HEK293T (cell line): Measurements from ENCODE around the gene PLCB1.

Source experiments
- CTCF ChIA-PET: fragments of 350-600 bp; formaldehyde crosslinking; extraction: SDS; loops from one replicate; lab custom pipeline; 2021; ENCODE audit warnings: antibody characterized with exemption, inconsistent platforms; lab: Yijun Ruan, JAX
- POLR2A ChIA-PET: fragments of 350-600 bp; formaldehyde crosslinking; extraction: SDS; loops from one replicate; lab custom pipeline; 2020; ENCODE audit warnings: antibody characterized with exemption, inconsistent platforms; lab: Yijun Ruan, JAX
- DNase-seq: peaks from one replicate; pipeline ENCODE4 v3.0.0; 2012; ENCODE audit warnings: mixed read lengths; ENCODE audit errors: extremely low spot score
- ARNT ChIP-seq: fragments of 450-650 bp; IDR thresholded peaks from 2 replicates; pipeline ENCODE4 v1.6.1; 2017; ENCODE audit warnings: mild to moderate bottlenecking
- BHLHE40 ChIP-seq: fragments of 450-650 bp; IDR thresholded peaks from 2 replicates; pipeline ENCODE4 v1.6.1; 2016; ENCODE audit warnings: mild to moderate bottlenecking, moderate library complexity, borderline replicate concordance
- CTBP1 ChIP-seq: fragments of 450-650 bp; IDR thresholded peaks from 2 replicates; pipeline ENCODE4 v1.6.1; 2016; ENCODE audit warnings: borderline replicate concordance
- ELF4 ChIP-seq: fragments of 450-650 bp; IDR thresholded peaks from 2 replicates; pipeline ENCODE4 v1.6.1; 2017; ENCODE audit warnings: antibody characterized with exemption
- FOXA1 ChIP-seq: fragments of 450-650 bp; IDR thresholded peaks from 2 replicates; pipeline ENCODE4 v1.6.1; 2016; ENCODE audit warnings: mild to moderate bottlenecking
- FOXK2 ChIP-seq: fragments of 450-650 bp; IDR thresholded peaks from 2 replicates; pipeline ENCODE4 v1.6.1; 2016; ENCODE audit warnings: mild to moderate bottlenecking
- FOXM1 ChIP-seq: fragments of 450-650 bp; IDR thresholded peaks from 2 replicates; pipeline ENCODE4 v1.6.1; 2017; ENCODE audit warnings: mild to moderate bottlenecking, borderline replicate concordance
- HDGF ChIP-seq: fragments of 450-650 bp; IDR thresholded peaks from 2 replicates; pipeline ENCODE4 v1.6.1; 2017; ENCODE audit warnings: antibody characterized with exemption, borderline replicate concordance
- L3MBTL2 ChIP-seq: fragments of 450-650 bp; conservative IDR thresholded peaks from 2 replicates; pipeline ENCODE4 v1.6.1; 2016; ENCODE audit warnings: mild to moderate bottlenecking
- LEF1 ChIP-seq: fragments of 450-650 bp; IDR thresholded peaks from 2 replicates; pipeline ENCODE4 v1.6.1; 2017; ENCODE audit warnings: mild to moderate bottlenecking, borderline replicate concordance
- NFRKB ChIP-seq: fragments of 450-650 bp; IDR thresholded peaks from 2 replicates; pipeline ENCODE4 v1.6.1; 2016; ENCODE audit warnings: mild to moderate bottlenecking, moderate library complexity
- SP1 ChIP-seq: fragments of 450-650 bp; IDR thresholded peaks from 2 replicates; pipeline ENCODE4 v1.6.1; 2017
- SUZ12 ChIP-seq: fragments of 450-650 bp; IDR thresholded peaks from 2 replicates; pipeline ENCODE4 v1.6.1; 2016; ENCODE audit warnings: mild to moderate bottlenecking
- TARDBP ChIP-seq: fragments of 450-650 bp; IDR thresholded peaks from 2 replicates; pipeline ENCODE4 v1.6.1; 2016
- ZNF384 ChIP-seq: fragments of 450-650 bp; IDR thresholded peaks from 2 replicates; pipeline ENCODE4 v1.6.1; 2016
- TF ChIP-seq, protein P1 (sequence below): fragments of 450-650 bp; IDR thresholded peaks from 2 replicates; pipeline ENCODE4 v1.6.1; 2016

The PLCB1 gene

DNA sequence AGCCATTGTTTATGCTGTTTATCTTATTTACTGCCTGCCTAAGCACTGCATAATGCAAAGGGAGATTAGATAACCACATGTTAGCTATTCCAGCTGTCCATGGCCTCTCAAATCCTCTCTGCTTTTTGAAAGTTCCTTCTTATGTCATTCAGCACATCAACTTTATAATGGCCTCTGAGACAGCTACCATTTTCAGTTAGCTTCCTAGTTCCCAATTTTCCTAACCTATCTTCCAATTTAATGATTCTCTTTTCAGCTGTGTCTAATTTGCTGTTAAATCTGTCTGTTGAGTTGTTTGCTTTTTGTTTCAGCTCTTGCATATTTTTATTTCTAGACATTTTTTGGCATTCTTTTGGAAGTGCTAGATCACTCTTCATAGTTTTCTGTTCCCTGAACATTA, 763.4 kb downstream of the PLCB1 start:
- CTCF ChIA-PET, result no interaction called here
- POLR2A ChIA-PET, result no interaction called here
- no peak for DNase-seq
- no peak for TF ChIP-seq FOXM1
- no peak for TF ChIP-seq LEF1
- TF ChIP-seq NFRKB, result no peak
- TF ChIP-seq CTBP1, result no peak
- no peak for TF ChIP-seq SP1
- TF ChIP-seq FOXA1, result no peak
- TF ChIP-seq, protein P1, sequence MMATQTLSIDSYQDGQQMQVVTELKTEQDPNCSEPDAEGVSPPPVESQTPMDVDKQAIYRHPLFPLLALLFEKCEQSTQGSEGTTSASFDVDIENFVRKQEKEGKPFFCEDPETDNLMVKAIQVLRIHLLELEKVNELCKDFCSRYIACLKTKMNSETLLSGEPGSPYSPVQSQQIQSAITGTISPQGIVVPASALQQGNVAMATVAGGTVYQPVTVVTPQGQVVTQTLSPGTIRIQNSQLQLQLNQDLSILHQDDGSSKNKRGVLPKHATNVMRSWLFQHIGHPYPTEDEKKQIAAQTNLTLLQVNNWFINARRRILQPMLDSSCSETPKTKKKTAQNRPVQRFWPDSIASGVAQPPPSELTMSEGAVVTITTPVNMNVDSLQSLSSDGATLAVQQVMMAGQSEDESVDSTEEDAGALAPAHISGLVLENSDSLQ, result no peak
- TF ChIP-seq TARDBP, result no peak
- TF ChIP-seq FOXK2, result no peak
- no peak for TF ChIP-seq SUZ12
- no peak for TF ChIP-seq L3MBTL2
- no peak for TF ChIP-seq ARNT
- no peak for TF ChIP-seq HDGF
- no peak for TF ChIP-seq ELF4
- no peak for TF ChIP-seq BHLHE40
- no peak for TF ChIP-seq ZNF384

DNA sequence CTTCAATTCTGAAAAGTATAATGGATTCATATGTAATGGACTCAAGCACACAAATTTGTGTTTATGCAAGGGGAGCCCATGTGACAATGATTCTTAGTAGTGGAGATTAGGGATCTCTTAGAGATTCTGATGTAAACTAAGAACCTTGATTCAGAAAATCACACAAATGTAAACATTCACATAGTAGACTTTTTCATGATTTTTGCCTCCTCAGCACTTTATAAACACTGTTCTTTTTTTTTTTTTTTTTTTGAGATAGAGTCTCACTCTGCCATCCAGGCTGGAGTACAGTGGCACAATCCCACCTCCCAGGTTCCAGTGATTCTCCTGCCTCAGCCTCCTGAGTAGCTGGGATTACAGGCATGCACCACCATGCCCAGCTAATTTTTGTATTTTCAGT, 766.8 kb downstream of the PLCB1 start:
- DNase-seq, result no peak
- TF ChIP-seq SUZ12, result no peak
- no peak for TF ChIP-seq NFRKB
- no peak for TF ChIP-seq SP1
- no peak for TF ChIP-seq ELF4
- TF ChIP-seq, protein P1, result no peak
- TF ChIP-seq FOXA1, result no peak
- no peak for TF ChIP-seq FOXM1
- no peak for TF ChIP-seq TARDBP
- no peak for TF ChIP-seq ARNT
- TF ChIP-seq LEF1, result no peak
- TF ChIP-seq CTBP1, result no peak
- no peak for TF ChIP-seq BHLHE40
- no peak for TF ChIP-seq L3MBTL2
- CTCF ChIA-PET, result no interaction called here
- POLR2A ChIA-PET, result no interaction called here

- TF ChIP-seq L3MBTL2 (no peak), ARNT (no peak), BHLHE40 (no peak), FOXK2 (no peak), FOXA1 (no peak), ZNF384 (no peak), LEF1 (no peak), TARDBP (no peak), HDGF (no peak), CTBP1 (no peak), NFRKB (no peak), SP1 (no peak), SUZ12 (no peak), FOXM1 (no peak), ELF4 (no peak)
- TF ChIP-seq, protein P1, result no peak
- DNase-seq, result no peak
- ChIA-PET CTCF (no interaction called here), POLR2A (no interaction called here)
These were observed 769.4 kb downstream of the PLCB1 start for GRCh38 chr20:8901237-8902025.

- TF ChIP-seq LEF1, result no peak
- TF ChIP-seq CTBP1, result no peak
- no peak for TF ChIP-seq ARNT
- no peak for TF ChIP-seq TARDBP
- TF ChIP-seq, protein P1, result no peak
- TF ChIP-seq FOXA1, result no peak
- TF ChIP-seq SUZ12, result no peak
- TF ChIP-seq SP1, result no peak
- TF ChIP-seq NFRKB, result no peak
- TF ChIP-seq FOXM1, result no peak
- TF ChIP-seq FOXK2, result no peak
- TF ChIP-seq ZNF384, result no peak
- no peak for TF ChIP-seq HDGF
- ChIA-PET CTCF (no interaction called here), POLR2A (no interaction called here)
- no peak for DNase-seq
These were observed 771.9 kb downstream of the PLCB1 start for GRCh38 chr20:8903655-8904605.

DNA sequence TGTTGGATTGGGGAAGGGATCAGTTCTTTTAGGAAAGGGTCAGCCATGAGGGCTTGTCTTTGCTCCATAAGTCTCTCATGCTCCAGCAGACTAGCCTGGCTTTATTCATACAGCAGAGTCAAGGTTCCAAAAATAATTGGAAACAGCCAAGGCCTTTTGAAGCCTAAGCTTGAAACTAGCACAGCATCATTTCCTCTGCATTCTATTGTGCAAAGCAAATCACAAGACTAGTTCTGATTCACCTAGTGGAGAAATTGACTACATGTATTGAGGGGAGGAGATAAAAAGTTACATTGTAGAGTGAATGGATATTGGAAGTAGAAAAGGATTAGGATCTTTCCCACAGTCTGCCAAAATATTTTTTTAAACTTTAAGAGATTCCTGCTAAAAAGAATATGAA, 777.5 kb downstream of the PLCB1 start:
- ChIA-PET POLR2A (no interaction called here), CTCF (no interaction called here)
- no peak for TF ChIP-seq SP1
- TF ChIP-seq FOXA1, result no peak
- TF ChIP-seq HDGF, result no peak
- no peak for TF ChIP-seq FOXK2
- no peak for TF ChIP-seq BHLHE40
- no peak for TF ChIP-seq L3MBTL2
- TF ChIP-seq ZNF384, result no peak
- TF ChIP-seq CTBP1, result no peak
- no peak for TF ChIP-seq TARDBP
- TF ChIP-seq ARNT, result no peak
- DNase-seq, result no peak
